ENCODE results near the gene EXOC2.

DNA sequence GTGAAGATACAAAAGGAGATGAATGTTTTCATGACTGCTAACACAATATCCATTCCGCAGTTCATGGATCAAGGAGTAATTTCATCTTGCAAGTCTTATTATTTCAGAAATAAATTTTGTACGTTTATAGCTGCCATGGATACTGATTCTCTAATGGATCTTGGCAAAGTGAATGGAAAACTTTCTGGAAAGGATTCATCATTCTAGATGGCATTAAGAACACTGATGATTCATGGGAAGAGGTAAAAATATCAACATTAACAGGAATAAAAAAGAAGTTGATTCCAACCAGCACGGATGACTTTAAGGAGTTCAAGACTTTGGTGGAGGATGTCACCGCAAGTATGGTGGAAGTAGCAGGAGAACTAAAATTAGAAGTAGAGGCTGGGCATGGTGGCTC is 38.8 kb downstream of the EXOC2 start:
- TF ChIP-seq, protein P1, sequence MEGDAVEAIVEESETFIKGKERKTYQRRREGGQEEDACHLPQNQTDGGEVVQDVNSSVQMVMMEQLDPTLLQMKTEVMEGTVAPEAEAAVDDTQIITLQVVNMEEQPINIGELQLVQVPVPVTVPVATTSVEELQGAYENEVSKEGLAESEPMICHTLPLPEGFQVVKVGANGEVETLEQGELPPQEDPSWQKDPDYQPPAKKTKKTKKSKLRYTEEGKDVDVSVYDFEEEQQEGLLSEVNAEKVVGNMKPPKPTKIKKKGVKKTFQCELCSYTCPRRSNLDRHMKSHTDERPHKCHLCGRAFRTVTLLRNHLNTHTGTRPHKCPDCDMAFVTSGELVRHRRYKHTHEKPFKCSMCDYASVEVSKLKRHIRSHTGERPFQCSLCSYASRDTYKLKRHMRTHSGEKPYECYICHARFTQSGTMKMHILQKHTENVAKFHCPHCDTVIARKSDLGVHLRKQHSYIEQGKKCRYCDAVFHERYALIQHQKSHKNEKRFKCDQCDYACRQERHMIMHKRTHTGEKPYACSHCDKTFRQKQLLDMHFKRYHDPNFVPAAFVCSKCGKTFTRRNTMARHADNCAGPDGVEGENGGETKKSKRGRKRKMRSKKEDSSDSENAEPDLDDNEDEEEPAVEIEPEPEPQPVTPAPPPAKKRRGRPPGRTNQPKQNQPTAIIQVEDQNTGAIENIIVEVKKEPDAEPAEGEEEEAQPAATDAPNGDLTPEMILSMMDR (IDR thresholded peaks at IDR 0.05): no peak
- no peak for TF ChIP-seq POLR2A (IDR thresholded peaks at IDR 0.05)

All from breast epithelium (tissue), 3 donors.